Vagina (tissue), 2 donors: ENCODE data around the gene ASTN1.

Source experiments
- CTCF ChIP-seq, 3 experiments: fragments of 450-650 bp in 2 of 3; fragments of 200-600 bp in 1 of 3; sonication (generic) in 1 of 3; IDR thresholded peaks; one replicate each; pipeline ENCODE4 v1.5.1; 2017 to 2019; ENCODE audit warnings: antibody characterized with exemption in 3 of 3, mild to moderate bottlenecking in 2 of 3, moderate library complexity in 2 of 3
- POLR2A ChIP-seq, 2 donors: fragments of 450-650 bp; IDR thresholded peaks; one replicate each; pipeline ENCODE4 v1.6.1; 2017; ENCODE audit warnings: antibody characterized with exemption in 2 of 2, mild to moderate bottlenecking in 2 of 2, moderate library complexity in 2 of 2
- POLR2AphosphoS5 ChIP-seq, 2 donors: sonication (generic); formaldehyde crosslinking; IDR thresholded peaks; one replicate each; pipeline ENCODE4 v1.9.0; 2017; ENCODE audit warnings: antibody characterized with exemption in 2 of 2, mild to moderate bottlenecking in 2 of 2, low read depth in 1 of 2; ENCODE audit not compliant: insufficient read depth in 1 of 2

DNA sequence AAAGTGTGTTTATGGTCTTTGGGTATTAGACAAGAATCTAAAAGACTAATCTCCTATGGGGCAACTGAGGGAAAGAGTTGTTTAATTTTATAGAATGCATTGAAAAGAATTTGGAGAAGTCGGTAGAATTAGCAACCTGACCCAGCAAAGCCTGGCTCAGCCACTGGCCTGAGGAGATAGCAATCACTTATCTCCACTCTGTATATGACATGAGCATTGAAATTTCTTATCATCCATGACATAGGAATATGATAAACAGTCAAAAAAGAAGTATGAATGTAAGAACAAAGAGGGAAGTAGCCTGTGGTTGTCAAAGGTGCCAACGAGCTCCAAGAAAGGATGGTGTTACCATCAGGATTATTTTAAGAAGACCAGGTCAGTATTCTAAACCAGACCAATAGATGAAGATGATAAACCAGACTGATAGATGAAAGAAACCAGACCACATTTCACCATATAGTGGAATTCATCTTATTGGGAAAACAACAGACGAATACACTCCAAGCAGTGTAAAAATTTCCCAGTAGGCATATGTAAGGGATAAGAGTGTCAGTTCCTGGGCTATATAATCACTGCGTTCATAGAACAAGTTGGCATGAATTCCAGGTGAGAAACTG is 35.7 kb downstream of the ASTN1 start:
- no peak for TF ChIP-seq CTCF (IDR thresholded peaks at IDR 0.05)
- TF ChIP-seq POLR2AphosphoS5 (IDR thresholded peaks at IDR 0.05; ENCODE audit: insufficient read depth in 1 of 2, low read depth in 1 of 2) = no peak
- no peak for TF ChIP-seq POLR2A (IDR thresholded peaks at IDR 0.05)
